GM13977 (cell line): ENCODE data around the gene LHFPL6.

Experiments used
- DNase-seq: peaks from one replicate; pipeline ENCODE4 v3.0.0; 2012; ENCODE audit warnings: low spot score
- CTCF ChIP-seq: IDR thresholded peaks from 2 replicates; pipeline ENCODE4 v1.5.1; 2012; ENCODE audit warnings: mild to moderate bottlenecking, control low read depth; ENCODE audit not compliant: insufficient read depth; ENCODE audit errors: extremely low read depth, missing control alignments
- in situ Hi-C: fragments of 300-500 bp; cut with MboI; formaldehyde crosslinking; loops from one replicate; pipeline ENCODE4 v1.12.0; 2022; ENCODE audit warnings: low sequenced_read_pairs, low pct_unique_long_range_greater_than_20kb, mixed read lengths, inconsistent platforms; ENCODE audit not compliant: unreplicated experiment

The LHFPL6 gene

GRCh38 chr13:39484506-39485313 is 118.3 kb downstream of the LHFPL6 start:
- DNase-seq, result no peak
- TF ChIP-seq CTCF, result no peak
- in situ Hi-C loops, result no loop called here

GRCh38 chr13:39483326-39483725 is 119.7 kb downstream of the LHFPL6 start:
- in situ Hi-C loops, result no loop called here
- no peak for DNase-seq
- TF ChIP-seq CTCF, result no peak

GRCh38 chr13:39481491-39481890 is 121.5 kb downstream of the LHFPL6 start:
- no peak for TF ChIP-seq CTCF
- no peak for DNase-seq
- in situ Hi-C loops, result no loop called here

DNA sequence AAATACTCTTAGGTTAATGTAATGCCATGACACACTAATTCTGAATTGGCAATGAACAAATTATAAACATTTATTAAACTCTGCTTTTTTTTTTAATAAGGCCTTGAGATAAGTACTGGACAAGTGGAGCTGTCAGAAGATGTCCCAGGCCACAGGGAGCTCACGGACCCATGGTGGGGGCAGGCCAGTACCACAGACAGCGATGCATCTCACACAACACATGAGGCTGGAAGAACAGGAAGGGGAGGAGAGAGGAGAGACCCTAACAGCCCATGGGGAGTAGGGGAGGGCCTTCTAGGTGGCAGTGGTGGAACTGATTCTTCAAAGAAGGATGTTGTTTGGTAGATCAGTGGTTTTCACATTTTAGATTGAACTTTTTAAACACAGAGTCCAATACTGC is 128.4 kb downstream of the LHFPL6 start:
- no peak for DNase-seq
- no peak for TF ChIP-seq CTCF

DNA sequence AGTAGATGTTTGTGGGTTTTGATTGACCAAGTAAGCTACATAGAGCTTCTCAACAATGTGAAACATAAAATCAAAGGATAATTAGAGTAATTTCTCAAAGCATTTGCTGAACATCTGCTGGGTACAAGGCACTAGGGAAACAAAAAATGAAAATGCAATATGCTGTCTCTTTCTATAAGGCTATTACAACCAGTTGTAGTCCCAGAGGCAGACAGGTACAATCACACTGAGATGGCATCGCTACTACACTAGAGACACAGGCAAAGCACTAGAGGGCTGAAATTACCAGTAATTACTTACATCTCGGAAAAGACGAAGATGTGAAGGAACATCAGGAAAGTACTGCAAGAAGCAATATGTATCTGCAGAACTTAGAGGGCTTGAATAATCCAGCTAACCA is 133.3 kb downstream of the LHFPL6 start:
- no peak for DNase-seq
- in situ Hi-C loops, result no loop called here
- TF ChIP-seq CTCF, result no peak

More for the DNA sequence above, 128.4 kb downstream of the LHFPL6 start:
- in situ Hi-C loops, result no loop called here

GRCh38 chr13:39468306-39468705 is 134.7 kb downstream of the LHFPL6 start:
- in situ Hi-C loops, result no loop called here
- no peak for DNase-seq
- no peak for TF ChIP-seq CTCF
